Measurements from ENCODE around the gene TXNL4B. TPM values are rescaled to one million over a fixed set of nuclear protein-coding genes. Genes with fewer than 3 reads are reported as not detected.

The TXNL4B gene
- total and polyA plus RNA-seq, 9 of the 15 experiments (the other 6 are each of a cell fraction or from before 2014, with no cell fraction given), result 11.9 to 38.0 (median 22.3) TPM

- TF ChIP-seq HMGXB4 (CRISPR knock-in tag; IDR thresholded peaks at IDR 0.05) (no peak), THRAP3 (IDR thresholded peaks at IDR 0.05; ENCODE audit: borderline replicate concordance) (no peak), SMARCB1 (IDR thresholded peaks at IDR 0.05; ENCODE audit: insufficient read length, low read depth) (no peak), HIVEP1 (CRISPR knock-in tag; IDR thresholded peaks at IDR 0.05) (no peak), HLTF (IDR thresholded peaks at IDR 0.05) (no peak), RBFOX2 (IDR thresholded peaks at IDR 0.05; ENCODE audit: low read depth, low read length) (no peak), CXXC5 (CRISPR knock-in tag; IDR thresholded peaks at IDR 0.05) (no peak), U2AF2 (optimal IDR thresholded peaks at IDR 0.05; ENCODE audit: low read depth, low read length) (no peak)
These were observed 26.6 kb upstream of the TXNL4B start (continued) for GRCh38 chr16:72120026-72120425.

GRCh38 chr16:72113616-72113945 lies 20.2 kb upstream of the TXNL4B start:
- Histone ChIP-seq H3K27ac (ENCODE audit: extremely low read depth, low read depth, low read length) (no peak overlapping the region), H3K36me3 (ENCODE audit: control insufficient read depth, insufficient read depth, low read length) (peaks cover 40% of the 10 kb centered on the region; the same call in 2 of the 3 replicates), H3K9me3 (replicated peaks; ENCODE audit: control insufficient read depth, insufficient read depth, low read depth, low read length) (no peaks in the 10 kb centered on the region), H3K27me3 (ENCODE audit: control insufficient read depth in 2 of 2, insufficient read depth in 2 of 2, low read length in 2 of 2) (peaks cover 0 to 3% of the 10 kb centered on the region in 2 experiments; a peak in 1 of 5 replicates), H2AFZ (ENCODE audit: low read depth, low read length) (no peak overlapping the region), H3K4me1 (replicated peaks in 1 of 2; ENCODE audit: control insufficient read depth in 2 of 2, insufficient read depth in 2 of 2, low read length in 2 of 2) (peaks cover 4 to 16% of the 10 kb centered on the region in 2 experiments; a peak in 3 of 5 replicates), H3K9me1 (ENCODE audit: control insufficient read depth, insufficient read depth, low read length) (peaks cover 4% of the 10 kb centered on the region), H3K4me2 (ENCODE audit: insufficient read depth, low read length) (no peak overlapping the region), H3K9ac (ENCODE audit: insufficient read depth in 1 of 2, low read depth in 2 of 2, low read length in 2 of 2) (no peak overlapping the region), H4K20me1 (replicated peaks; ENCODE audit: control insufficient read depth, insufficient read depth, low read length) (no peaks in the 10 kb centered on the region), H3K79me2 (ENCODE audit: control insufficient read depth, insufficient read depth, low read length) (no peaks in the 10 kb centered on the region), H3K4me3 (no peak overlapping the region)
- TF ChIP-seq ZNF75A (CRISPR knock-in tag; IDR thresholded peaks at IDR 0.05) (no peak), IRF2 (CRISPR knock-in tag; IDR thresholded peaks at IDR 0.05) (no peak), CBFA2T3 (IDR thresholded peaks at IDR 0.05) (no peak), HINFP (tag; conservative IDR thresholded peaks at IDR 0.05; ENCODE audit: low read depth) (no peak), PRPF4 (IDR thresholded peaks at IDR 0.05; ENCODE audit: insufficient read depth, low read depth, low read length, poor library complexity, severe bottlenecking) (no peak), USF1 (CRISPR knock-in tag; IDR thresholded peaks at IDR 0.05) (no peak), ZKSCAN3 (CRISPR knock-in tag; IDR thresholded peaks at IDR 0.05) (no peak), POU5F1 (IDR thresholded peaks at IDR 0.05; ENCODE audit: borderline replicate concordance, low read depth, low read length, partially characterized antibody) (no peak), SRSF9 (IDR thresholded peaks at IDR 0.05; ENCODE audit: borderline replicate concordance, low read depth, low read length) (no peak), ZBTB12 (CRISPR knock-in tag; IDR thresholded peaks at IDR 0.05) (no peak)
- DNase-seq (ENCODE audit: extremely low read depth in 1 of 4, low spot score in 3 of 4) (no peak), FAIRE-seq (no peak), ATAC-seq (no peak)
- in situ Hi-C loops (cut with MboI), result no loop called here
- intact Hi-C loops (cut with micrococcal nuclease), result no loop called here
- ChIA-PET POLR2A (interaction anchor here (0.5 to 1.2 kb wide), 2 partner anchors 11 to 14 kb away, joined by 3 read pairs; no protein-coding TSS in a partner anchor), CTCF (ENCODE audit: low intra/inter-chr PET ratio) (no interaction called here)
- no TSS peak for BruUV-seq (replicated peaks)
